OCI-LY1 (cell line): ENCODE data around the gene HMX1.

Experiments
- EZH2 ChIP-seq: fragments of 200-600 bp; sonication (generic), shearing (Covaris generic); IDR thresholded peaks from 2 replicates; pipeline ENCODE4 v1.8.0; 2017; ENCODE audit warnings: borderline replicate concordance, mixed run types, mild to moderate bottlenecking, antibody characterized with exemption, low read length, moderate library complexity, mixed read lengths
- TF ChIP-seq, protein P1 (sequence below): fragments of 200-600 bp; sonication (generic), shearing (Covaris generic); IDR thresholded peaks from 2 replicates; pipeline ENCODE4 v1.5.1; 2017; ENCODE audit warnings: mild to moderate bottlenecking, antibody characterized with exemption, low read length, moderate library complexity, mixed read lengths

DNA sequence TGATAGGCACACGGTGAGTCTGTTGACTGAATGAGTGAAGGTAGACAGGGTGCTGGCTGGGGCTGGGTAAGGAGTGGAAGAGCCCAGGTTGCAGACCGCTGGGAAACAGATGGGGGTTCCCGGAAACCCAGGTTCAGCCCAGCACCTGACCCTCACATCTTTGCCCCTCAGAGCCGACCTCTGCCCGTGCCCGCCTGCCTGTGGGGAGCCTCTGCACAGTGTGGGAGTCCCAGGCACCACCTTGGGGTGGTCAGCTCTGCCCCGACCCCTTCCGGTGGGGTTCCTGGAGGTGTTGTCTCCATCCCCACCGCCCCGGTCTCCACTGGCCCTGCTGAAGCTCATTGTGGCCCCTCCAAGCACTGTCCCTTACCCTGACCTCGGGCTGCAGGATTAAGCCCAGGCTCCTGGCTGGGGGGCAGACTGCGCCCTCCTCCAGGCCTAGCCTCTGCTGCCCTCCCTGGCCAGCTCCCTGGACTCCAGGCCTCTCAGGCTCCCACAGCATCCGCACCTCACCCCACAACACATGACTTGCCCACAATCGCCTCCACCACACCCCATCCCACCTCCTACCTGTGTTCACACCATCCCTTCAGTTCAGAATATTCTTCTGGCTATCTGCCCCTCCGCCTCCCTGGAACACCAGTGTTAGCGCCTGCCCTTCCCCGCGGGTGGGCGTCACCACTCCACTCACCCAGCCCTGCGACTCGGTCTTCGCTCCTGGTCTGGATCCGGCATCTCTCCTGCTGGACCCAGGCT, 21.4 kb downstream of the HMX1 start:
- TF ChIP-seq EZH2: no peak
- TF ChIP-seq, protein P1, sequence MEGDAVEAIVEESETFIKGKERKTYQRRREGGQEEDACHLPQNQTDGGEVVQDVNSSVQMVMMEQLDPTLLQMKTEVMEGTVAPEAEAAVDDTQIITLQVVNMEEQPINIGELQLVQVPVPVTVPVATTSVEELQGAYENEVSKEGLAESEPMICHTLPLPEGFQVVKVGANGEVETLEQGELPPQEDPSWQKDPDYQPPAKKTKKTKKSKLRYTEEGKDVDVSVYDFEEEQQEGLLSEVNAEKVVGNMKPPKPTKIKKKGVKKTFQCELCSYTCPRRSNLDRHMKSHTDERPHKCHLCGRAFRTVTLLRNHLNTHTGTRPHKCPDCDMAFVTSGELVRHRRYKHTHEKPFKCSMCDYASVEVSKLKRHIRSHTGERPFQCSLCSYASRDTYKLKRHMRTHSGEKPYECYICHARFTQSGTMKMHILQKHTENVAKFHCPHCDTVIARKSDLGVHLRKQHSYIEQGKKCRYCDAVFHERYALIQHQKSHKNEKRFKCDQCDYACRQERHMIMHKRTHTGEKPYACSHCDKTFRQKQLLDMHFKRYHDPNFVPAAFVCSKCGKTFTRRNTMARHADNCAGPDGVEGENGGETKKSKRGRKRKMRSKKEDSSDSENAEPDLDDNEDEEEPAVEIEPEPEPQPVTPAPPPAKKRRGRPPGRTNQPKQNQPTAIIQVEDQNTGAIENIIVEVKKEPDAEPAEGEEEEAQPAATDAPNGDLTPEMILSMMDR: no peak
